Caco-2 (cell line): Measurements from ENCODE around the gene ZNF182. TPM values are rescaled to one million over a fixed set of nuclear protein-coding genes. Genes with fewer than 3 reads are reported as not detected.
"Not testable (repeated sequence)": the region's sequence is repeated elsewhere in the genome, so short reads cannot be mapped to it uniquely, and the experiment has no call there.

Source experiments
- BruUV-seq: library from RNA; stranded (reverse); fragments of 400-500 nt; replicated peaks from 2 replicates; lab custom pipeline; 2021; lab: Mats Ljungman, UMichigan
- CTCF ChIA-PET: fragments of 300-600 bp; sonication (Branson Sonifier 250); formaldehyde crosslinking; loops from one replicate; lab custom pipeline; 2022; ENCODE audit warnings: antibody characterized with exemption; lab: Charles Lee
- POLR2A ChIA-PET: fragments of 300-600 bp; sonication (Branson Sonifier 250); formaldehyde crosslinking; loops from one replicate; lab custom pipeline; 2022; ENCODE audit warnings: antibody characterized with exemption; lab: Charles Lee
- DNase-seq, 2 experiments: peaks; one replicate each; pipeline versions ENCODE4 v3.0.0 to v3.0.0-alpha.2; 2020 to 2022
- H3K27me3 ChIP-seq: replicated peaks from 2 replicates; pipeline ENCODE4 v1.6.0; 2011; ENCODE audit warnings: low read length; ENCODE audit not compliant: control insufficient read depth, insufficient read depth
- H3K36me3 ChIP-seq: 2 replicates; pipeline ENCODE4 v1.5.1; 2011; ENCODE audit warnings: low read length; ENCODE audit not compliant: control insufficient read depth, insufficient read depth
- H3K4me1 ChIP-seq: fragments of 250-450 bp; sonication (Bioruptor Pico); 2 replicates; pipeline ENCODE4 v1.5.1; 2020; ENCODE audit warnings: mild to moderate bottlenecking
- H3K4me3 ChIP-seq: 2 replicates; pipeline ENCODE4 v1.5.1; 2011; ENCODE audit warnings: low read depth, mild to moderate bottlenecking, control low read depth, low read length
- H3K9me3 ChIP-seq: fragments of 250-450 bp; sonication (Bioruptor Pico); 2 replicates; pipeline ENCODE4 v1.5.1; 2020; ENCODE audit warnings: mild to moderate bottlenecking, moderate library complexity
- H3K27ac Mint-ChIP-seq: one replicate; pipeline ENCODE4 v1.8.0; 2022; ENCODE audit warnings: mixed read lengths; ENCODE audit not compliant: unreplicated experiment
- H3K27me3 Mint-ChIP-seq: one replicate; pipeline ENCODE4 v1.8.0; 2022; ENCODE audit warnings: mixed read lengths; ENCODE audit not compliant: insufficient read depth, unreplicated experiment
- H3K36me3 Mint-ChIP-seq: one replicate; pipeline ENCODE4 v1.8.0; 2022; ENCODE audit warnings: mild to moderate bottlenecking, mixed read lengths; ENCODE audit not compliant: insufficient read depth, unreplicated experiment
- H3K4me1 Mint-ChIP-seq: one replicate; pipeline ENCODE4 v1.8.0; 2022; ENCODE audit warnings: low read depth, mixed read lengths; ENCODE audit not compliant: unreplicated experiment
- H3K4me3 Mint-ChIP-seq: one replicate; pipeline ENCODE4 v1.8.0; 2022; ENCODE audit warnings: mild to moderate bottlenecking, moderate library complexity, mixed read lengths; ENCODE audit not compliant: unreplicated experiment
- H3K9me3 Mint-ChIP-seq: one replicate; pipeline ENCODE4 v1.8.0; 2022; ENCODE audit warnings: mixed read lengths; ENCODE audit not compliant: unreplicated experiment
- intact Hi-C: fragments of 100-400 bp; cut with micrococcal nuclease; formaldehyde crosslinking; loops from one replicate; pipeline ENCODE4 v1.10.0; 2022; ENCODE audit not compliant: unreplicated experiment
- total RNA-seq: library from RNA; stranded (reverse); gene quantifications from 2 replicates; pipeline ENCODE4 v1.2.3, GENCODE V29; 2022
- TF ChIP-seq, protein P1 (sequence below), 2 experiments: fragments of 200-600 bp in 1 of 2; IDR thresholded peaks; 1 replicate in 1 of 2; 2 replicates in 1 of 2; pipeline versions ENCODE4 v1.5.1 to v1.8.0; 2011 to 2022; ENCODE audit warnings: antibody characterized with exemption in 1 of 2, control low read depth in 1 of 2, inconsistent platforms in 1 of 2, low read depth in 1 of 2, low read length in 1 of 2, mild to moderate bottlenecking in 1 of 2, moderate library complexity in 1 of 2; ENCODE audit not compliant: insufficient read depth in 1 of 2, severe bottlenecking in 1 of 2, unreplicated experiment in 1 of 2

Gene ZNF182
- total RNA-seq, 1 experiment from 2014 or later, result 3.9 TPM

DNA sequence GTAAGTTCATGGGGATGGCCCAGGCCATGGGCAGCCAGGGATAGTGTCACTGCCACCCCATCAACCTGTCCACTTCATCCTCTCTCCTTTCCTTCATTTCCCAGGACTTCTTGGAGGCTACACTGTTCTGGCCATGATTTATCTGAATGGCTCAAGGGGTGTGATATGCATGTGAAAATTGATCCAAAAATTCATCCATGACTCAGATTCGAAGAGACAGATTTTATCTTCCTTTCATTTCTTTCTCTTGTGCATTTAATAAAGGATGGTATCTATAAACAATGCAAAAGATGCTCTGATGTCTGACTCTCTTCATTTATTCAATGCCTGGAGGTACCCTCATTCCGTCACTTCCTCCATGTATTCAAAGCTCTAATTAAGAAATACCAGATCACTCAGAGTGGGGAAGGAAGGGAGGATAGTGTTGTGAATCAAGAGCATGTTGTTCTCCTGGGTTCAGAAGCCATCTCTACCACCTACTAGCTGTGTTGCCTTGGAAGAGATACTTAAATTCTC is 5.7 kb upstream of the ZNF182 start:
- H3K27me3 ChIP-seq, CTCF ChIA-PET, H3K27ac Mint-ChIP-seq, H3K36me3 ChIP-seq, H3K27me3 Mint-ChIP-seq, DNase-seq, BruUV-seq, H3K9me3 Mint-ChIP-seq, H3K4me3 ChIP-seq, H3K4me1 ChIP-seq, H3K4me1 Mint-ChIP-seq, intact Hi-C loops, POLR2A ChIA-PET, H3K9me3 ChIP-seq, H3K36me3 Mint-ChIP-seq, H3K4me3 Mint-ChIP-seq: not testable (repeated sequence)

DNA sequence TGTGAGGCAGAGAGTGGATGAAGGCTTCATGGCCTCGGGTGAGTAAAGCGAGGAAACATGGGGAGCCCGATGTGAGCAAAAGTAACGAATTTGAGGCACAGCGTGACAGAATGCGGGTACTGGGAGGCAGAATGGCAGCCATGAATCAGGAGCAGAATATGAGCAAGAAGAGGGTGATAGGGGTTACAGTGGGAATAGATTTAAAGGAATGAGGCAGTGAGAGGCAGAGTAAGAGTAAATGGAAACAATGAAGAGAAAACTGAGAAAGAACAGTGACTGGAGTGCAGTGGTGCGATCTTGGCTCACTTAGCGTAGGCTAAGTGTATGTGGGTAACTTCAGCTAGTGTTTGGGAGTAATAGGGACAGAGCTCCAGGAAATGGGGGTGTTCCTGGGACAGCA is 2.9 kb upstream of the ZNF182 start, which contains the start of gene SPACA5:
SPACA5 (plus strand) TSS at position 301 of the 400 bp plus-strand sequence. CDS start 815 bp downstream, outside the sequence.
- DNase-seq, CTCF ChIA-PET, POLR2A ChIA-PET, intact Hi-C loops, H3K9me3 Mint-ChIP-seq, H3K4me1 ChIP-seq, H3K27ac Mint-ChIP-seq, H3K27me3 ChIP-seq, H3K36me3 ChIP-seq, H3K4me3 ChIP-seq, H3K4me1 Mint-ChIP-seq, BruUV-seq, H3K4me3 Mint-ChIP-seq, H3K36me3 Mint-ChIP-seq, H3K9me3 ChIP-seq, H3K27me3 Mint-ChIP-seq: not testable (repeated sequence)

DNA sequence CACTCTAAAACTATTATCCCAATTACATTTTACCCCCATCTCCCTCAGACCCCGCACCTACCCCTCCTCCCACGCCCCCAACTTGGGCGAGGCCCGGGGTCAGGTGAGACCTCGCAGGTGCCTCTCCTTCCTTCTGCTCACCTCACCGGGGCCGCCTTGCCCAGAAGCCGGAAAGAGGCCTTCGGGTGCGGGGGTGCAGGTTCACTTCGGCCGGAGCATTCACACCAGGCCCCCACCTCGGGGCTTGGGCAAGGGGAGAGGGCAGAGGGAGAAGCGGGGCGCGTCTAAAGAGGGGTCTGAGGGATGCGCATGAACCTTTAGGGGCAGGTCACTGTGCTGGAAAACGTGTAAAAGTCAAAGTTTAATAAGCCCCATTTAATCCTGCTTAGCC is 427 bp downstream of the ZNF182 start:
- POLR2A ChIA-PET, result no interaction called here
- H3K4me1 Mint-ChIP-seq, result no peaks in the 10 kb centered on the region
- CTCF ChIA-PET, result no interaction called here
- H3K27me3 Mint-ChIP-seq, result no peaks in the 10 kb centered on the region
- H3K4me1 ChIP-seq, result no peaks in the 10 kb centered on the region
- peak overlapping the region; percentile 96 for H3K4me3 Mint-ChIP-seq
- no peaks in the 10 kb centered on the region for H3K27me3 ChIP-seq
- H3K4me3 ChIP-seq, result peak overlapping the region; percentile 46
- H3K9me3 ChIP-seq, result no peaks in the 10 kb centered on the region
- no peaks in the 10 kb centered on the region for H3K36me3 ChIP-seq
- intact Hi-C loops, result no loop called here
- DNase-seq, result peak in 1 of 2 experiments; percentile 1
- TSS peak; percentile 47 for BruUV-seq
- H3K36me3 Mint-ChIP-seq, result peaks cover 4% of the 10 kb centered on the region
- TF ChIP-seq, protein P1, sequence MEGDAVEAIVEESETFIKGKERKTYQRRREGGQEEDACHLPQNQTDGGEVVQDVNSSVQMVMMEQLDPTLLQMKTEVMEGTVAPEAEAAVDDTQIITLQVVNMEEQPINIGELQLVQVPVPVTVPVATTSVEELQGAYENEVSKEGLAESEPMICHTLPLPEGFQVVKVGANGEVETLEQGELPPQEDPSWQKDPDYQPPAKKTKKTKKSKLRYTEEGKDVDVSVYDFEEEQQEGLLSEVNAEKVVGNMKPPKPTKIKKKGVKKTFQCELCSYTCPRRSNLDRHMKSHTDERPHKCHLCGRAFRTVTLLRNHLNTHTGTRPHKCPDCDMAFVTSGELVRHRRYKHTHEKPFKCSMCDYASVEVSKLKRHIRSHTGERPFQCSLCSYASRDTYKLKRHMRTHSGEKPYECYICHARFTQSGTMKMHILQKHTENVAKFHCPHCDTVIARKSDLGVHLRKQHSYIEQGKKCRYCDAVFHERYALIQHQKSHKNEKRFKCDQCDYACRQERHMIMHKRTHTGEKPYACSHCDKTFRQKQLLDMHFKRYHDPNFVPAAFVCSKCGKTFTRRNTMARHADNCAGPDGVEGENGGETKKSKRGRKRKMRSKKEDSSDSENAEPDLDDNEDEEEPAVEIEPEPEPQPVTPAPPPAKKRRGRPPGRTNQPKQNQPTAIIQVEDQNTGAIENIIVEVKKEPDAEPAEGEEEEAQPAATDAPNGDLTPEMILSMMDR (IDR thresholded peaks at IDR 0.05; ENCODE audit: insufficient read depth in 1 of 2, low read depth in 1 of 2, low read length in 1 of 2, severe bottlenecking in 1 of 2, unreplicated experiment in 1 of 2), result no peak
- no peaks in the 10 kb centered on the region for H3K9me3 Mint-ChIP-seq
- peak overlapping the region; percentile 86 for H3K27ac Mint-ChIP-seq

DNA sequence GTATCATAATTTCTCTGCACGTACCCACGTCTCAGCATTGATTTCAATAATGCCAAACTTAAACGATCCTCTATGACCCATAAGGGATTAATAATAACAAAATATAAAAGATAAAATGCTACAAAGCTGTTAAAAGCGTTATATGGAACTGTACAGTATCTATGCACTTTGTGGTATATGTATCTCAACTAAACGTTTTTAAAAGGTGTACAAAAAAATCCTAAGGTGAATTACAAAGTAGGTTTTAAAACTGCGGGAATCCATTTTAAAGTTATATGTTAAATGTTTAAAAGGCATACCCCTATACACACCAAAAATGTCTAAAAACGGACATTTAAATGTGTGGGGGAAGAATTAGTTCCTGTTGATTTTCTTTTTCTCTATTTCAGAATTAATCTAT is 860 bp downstream of the ZNF182 start:
- H3K36me3 ChIP-seq, result no peaks in the 10 kb centered on the region
- POLR2A ChIA-PET, result no interaction called here
- H3K4me1 ChIP-seq, result no peaks in the 10 kb centered on the region
- intact Hi-C loops, result no loop called here
- Mint-ChIP-seq H3K36me3 (peaks cover 4% of the 10 kb centered on the region), H3K4me3 (peak overlapping the region; percentile 96), H3K27me3 (no peaks in the 10 kb centered on the region), H3K27ac (no peak overlapping the region), H3K4me1 (no peaks in the 10 kb centered on the region), H3K9me3 (no peaks in the 10 kb centered on the region)
- H3K9me3 ChIP-seq, result no peaks in the 10 kb centered on the region
- BruUV-seq, result no TSS peak
- no peaks in the 10 kb centered on the region for H3K27me3 ChIP-seq
- TF ChIP-seq, protein P1 (IDR thresholded peaks at IDR 0.05; ENCODE audit: insufficient read depth in 1 of 2, low read depth in 1 of 2, low read length in 1 of 2, severe bottlenecking in 1 of 2, unreplicated experiment in 1 of 2), result no peak
- CTCF ChIA-PET, result no interaction called here
- DNase-seq, result no peak
- peak overlapping the region; percentile 46 for H3K4me3 ChIP-seq
